ENCODE data around the gene NSUN6. TPM values are rescaled to one million over a fixed set of nuclear protein-coding genes. Genes with fewer than 3 reads are reported as not detected.

The NSUN6 gene
- total and polyA plus RNA-seq, 3 experiments from 2014 or later, result 8.6 to 16.4 (median 14.1) TPM

GRCh38 chr10:18523025-18523424, 128.4 kb downstream of the NSUN6 start:
- Histone ChIP-seq H3K9me3 (ENCODE audit: low read length) (no peaks in the 10 kb centered on the region), H3K4me3 (ENCODE audit: low read length) (no peak overlapping the region), H3K27ac (ENCODE audit: low read depth, low read length) (no peak overlapping the region), H3K36me3 (ENCODE audit: insufficient read depth, low read length) (no peaks in the 10 kb centered on the region), H3K4me1 (ENCODE audit: insufficient read depth, low read length) (no peaks in the 10 kb centered on the region), H3K27me3 (ENCODE audit: insufficient read depth, low read length, poor library complexity, severe bottlenecking) (no peaks in the 10 kb centered on the region)
- Mint-ChIP-seq H3K27me3 (peaks cover 0 to 3% of the 10 kb centered on the region in 2 donors), H3K27ac (no peak overlapping the region), H3K36me3 (peaks cover 3 to 6% (median 5%) of the 10 kb centered on the region in 3 donors), H3K4me3 (no peak overlapping the region), H3K9me3 (peaks cover 0 to 3% (median 0%) of the 10 kb centered on the region in 5 donors), H3K4me1 (no peaks in the 10 kb centered on the region)
- no peak for DNase-seq
- POLR2A ChIA-PET, result no interaction called here
- CTCF ChIA-PET, result no interaction called here

- H3K4me3 ChIP-seq (ENCODE audit: low read length), result no peak overlapping the region
- CTCF ChIA-PET, result interaction anchor here (1.5 kb wide), 1 partner anchor 9 kb away, joined by 3 read pairs; no protein-coding TSS in a partner anchor
- Mint-ChIP-seq H3K27ac (no peak overlapping the region), H3K4me3 (no peak overlapping the region), H3K36me3 (peaks cover 3 to 25% (median 10%) of the 10 kb centered on the region in 3 donors), H3K4me1 (no peaks in the 10 kb centered on the region), H3K9me3 (peaks cover 3 to 18% (median 12%) of the 10 kb centered on the region in 5 donors), H3K27me3 (peaks cover 0 to 3% of the 10 kb centered on the region in 2 donors)
- H3K27me3 ChIP-seq (ENCODE audit: insufficient read depth, low read length, poor library complexity, severe bottlenecking), result no peaks in the 10 kb centered on the region
- H3K27ac ChIP-seq (ENCODE audit: low read depth, low read length), result no peak overlapping the region
- H3K36me3 ChIP-seq (ENCODE audit: insufficient read depth, low read length), result no peaks in the 10 kb centered on the region
- DNase-seq, result no peak
- no peaks in the 10 kb centered on the region for H3K9me3 ChIP-seq (ENCODE audit: low read length)
- no peaks in the 10 kb centered on the region for H3K4me1 ChIP-seq (ENCODE audit: insufficient read depth, low read length)
- POLR2A ChIA-PET, result no interaction called here
Measured at GRCh38 chr10:18516851-18517250, 134.5 kb downstream of the NSUN6 start.

- no peaks in the 10 kb centered on the region for H3K27me3 ChIP-seq (ENCODE audit: insufficient read depth, low read length, poor library complexity, severe bottlenecking)
- no peaks in the 10 kb centered on the region for H3K4me1 ChIP-seq (ENCODE audit: insufficient read depth, low read length)
- no peak overlapping the region for H3K4me3 ChIP-seq (ENCODE audit: low read length)
- no peak for DNase-seq
- Mint-ChIP-seq H3K36me3 (peaks cover 3 to 20% (median 10%) of the 10 kb centered on the region in 3 donors), H3K27me3 (peaks cover 0 to 3% of the 10 kb centered on the region in 2 donors), H3K4me1 (no peaks in the 10 kb centered on the region), H3K9me3 (peaks cover 4 to 23% (median 16%) of the 10 kb centered on the region in 5 donors), H3K27ac (no peak overlapping the region), H3K4me3 (no peak overlapping the region)
- ChIA-PET POLR2A (no interaction called here), CTCF (no interaction called here)
- no peaks in the 10 kb centered on the region for H3K9me3 ChIP-seq (ENCODE audit: low read length)
- no peak overlapping the region for H3K27ac ChIP-seq (ENCODE audit: low read depth, low read length)
- no peaks in the 10 kb centered on the region for H3K36me3 ChIP-seq (ENCODE audit: insufficient read depth, low read length)
Measured at GRCh38 chr10:18514537-18514936, 136.8 kb downstream of the NSUN6 start.

GRCh38 chr10:18508587-18508986, 142.8 kb downstream of the NSUN6 start:
- no peaks in the 10 kb centered on the region for H3K4me1 Mint-ChIP-seq
- H3K27me3 Mint-ChIP-seq, result peaks cover 0 to 15% of the 10 kb centered on the region in 2 donors
- ChIA-PET POLR2A (no interaction called here), CTCF (no interaction called here)
- Histone ChIP-seq H3K4me1 (ENCODE audit: insufficient read depth, low read length) (no peaks in the 10 kb centered on the region), H3K4me3 (ENCODE audit: low read length) (no peak overlapping the region), H3K36me3 (ENCODE audit: insufficient read depth, low read length) (no peaks in the 10 kb centered on the region), H3K9me3 (ENCODE audit: low read length) (no peaks in the 10 kb centered on the region), H3K27me3 (ENCODE audit: insufficient read depth, low read length, poor library complexity, severe bottlenecking) (no peaks in the 10 kb centered on the region), H3K27ac (ENCODE audit: low read depth, low read length) (no peak overlapping the region)
- peaks cover 4 to 17% (median 13%) of the 10 kb centered on the region in 5 donors for H3K9me3 Mint-ChIP-seq
- H3K4me3 Mint-ChIP-seq, result no peak overlapping the region
- peaks cover 3 to 15% (median 7%) of the 10 kb centered on the region in 3 donors for H3K36me3 Mint-ChIP-seq
- H3K27ac Mint-ChIP-seq, result no peak overlapping the region
- no peak for DNase-seq

DNA sequence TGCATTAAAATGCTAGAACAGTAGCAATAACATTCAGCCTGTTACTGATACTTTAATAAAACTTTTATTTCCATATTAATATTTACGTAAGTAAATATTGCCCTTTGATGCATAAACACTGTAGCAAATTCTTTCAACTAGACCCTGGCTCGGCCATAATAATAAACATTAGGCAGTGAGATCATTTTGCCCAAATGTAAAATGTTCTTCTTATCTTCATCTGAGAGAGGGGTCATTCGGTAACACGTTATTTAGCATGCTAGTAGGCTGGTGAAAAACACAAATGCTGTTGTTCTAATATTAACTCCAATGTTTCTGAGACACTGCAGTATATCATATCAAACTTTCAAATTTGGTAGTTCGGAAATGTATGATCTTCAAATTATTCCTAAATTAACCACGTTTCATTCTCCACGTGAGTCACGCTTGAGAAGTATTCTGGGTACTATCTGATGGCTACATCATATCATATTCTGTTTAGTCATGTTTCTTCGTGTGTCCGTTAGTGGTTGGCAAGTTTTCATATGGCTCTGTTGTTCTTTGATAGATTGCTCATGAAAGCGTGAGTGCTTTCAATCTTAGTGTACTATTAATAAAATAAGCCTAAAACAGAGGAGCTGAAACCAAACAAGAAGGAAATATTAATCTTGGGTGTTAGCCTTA, 145.8 kb downstream of the NSUN6 start:
- Histone ChIP-seq H3K36me3 (ENCODE audit: insufficient read depth, low read length) (no peaks in the 10 kb centered on the region), H3K4me1 (ENCODE audit: insufficient read depth, low read length) (no peaks in the 10 kb centered on the region), H3K27me3 (ENCODE audit: insufficient read depth, low read length, poor library complexity, severe bottlenecking) (no peaks in the 10 kb centered on the region), H3K4me3 (ENCODE audit: low read length) (no peak overlapping the region), H3K9me3 (ENCODE audit: low read length) (no peaks in the 10 kb centered on the region), H3K27ac (ENCODE audit: low read depth, low read length) (no peak overlapping the region)
- CTCF ChIA-PET, result no interaction called here
- no peaks in the 10 kb centered on the region for H3K9me3 Mint-ChIP-seq
- peaks cover 0 to 22% of the 10 kb centered on the region in 2 donors for H3K27me3 Mint-ChIP-seq
- DNase-seq, result no peak
- peaks cover 0 to 5% (median 0%) of the 10 kb centered on the region in 3 donors for H3K4me1 Mint-ChIP-seq
- no peak overlapping the region for H3K4me3 Mint-ChIP-seq
- no peaks in the 10 kb centered on the region for H3K36me3 Mint-ChIP-seq
- POLR2A ChIA-PET, result no interaction called here
- no peak overlapping the region for H3K27ac Mint-ChIP-seq

GRCh38 chr10:18504161-18504560, 147.2 kb downstream of the NSUN6 start:
- Histone ChIP-seq H3K9me3 (ENCODE audit: low read length) (no peaks in the 10 kb centered on the region), H3K27ac (ENCODE audit: low read depth, low read length) (no peak overlapping the region), H3K36me3 (ENCODE audit: insufficient read depth, low read length) (no peaks in the 10 kb centered on the region), H3K4me3 (ENCODE audit: low read length) (no peak overlapping the region), H3K27me3 (ENCODE audit: insufficient read depth, low read length, poor library complexity, severe bottlenecking) (no peaks in the 10 kb centered on the region), H3K4me1 (ENCODE audit: insufficient read depth, low read length) (no peaks in the 10 kb centered on the region)
- peaks cover 3 to 22% of the 10 kb centered on the region in 2 donors for H3K27me3 Mint-ChIP-seq
- CTCF ChIA-PET, result no interaction called here
- POLR2A ChIA-PET, result no interaction called here
- H3K27ac Mint-ChIP-seq, result no peak overlapping the region
- no peak overlapping the region for H3K4me3 Mint-ChIP-seq
- no peak for DNase-seq
- no peaks in the 10 kb centered on the region for H3K36me3 Mint-ChIP-seq
- no peaks in the 10 kb centered on the region for H3K9me3 Mint-ChIP-seq
- H3K4me1 Mint-ChIP-seq, result peaks cover 0 to 5% (median 0%) of the 10 kb centered on the region in 3 donors

DNA sequence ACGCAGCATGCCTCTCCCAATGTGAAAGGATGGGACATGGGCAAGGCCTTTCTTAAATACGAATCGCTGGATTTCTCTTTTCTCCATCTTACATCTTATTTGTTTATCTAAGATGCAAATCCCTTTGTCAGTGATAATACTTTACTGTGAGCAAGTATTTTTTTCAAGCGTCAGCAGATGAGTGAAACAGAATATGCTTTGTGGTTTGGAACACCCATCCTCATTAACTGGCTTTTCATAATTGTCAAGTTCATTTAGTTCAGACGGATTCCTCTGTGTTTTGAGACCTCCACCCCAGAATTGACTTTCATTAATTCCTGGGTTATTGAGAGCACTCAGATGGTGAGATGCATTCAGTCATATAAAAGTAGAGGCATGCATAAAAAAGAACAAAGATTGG, 149.8 kb downstream of the NSUN6 start:
- ChIA-PET POLR2A (no interaction called here), CTCF (interaction anchor here (1.1 kb wide), 1 partner anchor 14 kb away, joined by 3 read pairs; no protein-coding TSS in a partner anchor)
- H3K9me3 Mint-ChIP-seq, result no peaks in the 10 kb centered on the region
- no peaks in the 10 kb centered on the region for H3K9me3 ChIP-seq (ENCODE audit: low read length)
- H3K27me3 Mint-ChIP-seq, result peaks cover 6 to 22% of the 10 kb centered on the region in 2 donors
- no peaks in the 10 kb centered on the region for H3K27me3 ChIP-seq (ENCODE audit: insufficient read depth, low read length, poor library complexity, severe bottlenecking)
- H3K36me3 ChIP-seq (ENCODE audit: insufficient read depth, low read length), result no peaks in the 10 kb centered on the region
- no peak for DNase-seq
- no peaks in the 10 kb centered on the region for H3K4me1 ChIP-seq (ENCODE audit: insufficient read depth, low read length)
- peak overlapping the region in 2 of 7 donors; percentile 17 to 39 for H3K4me3 Mint-ChIP-seq
- no peak overlapping the region for H3K27ac Mint-ChIP-seq
- H3K4me3 ChIP-seq (ENCODE audit: low read length), result no peak overlapping the region
- H3K27ac ChIP-seq (ENCODE audit: low read depth, low read length), result no peak overlapping the region
- H3K4me1 Mint-ChIP-seq, result peaks cover 0 to 5% (median 0%) of the 10 kb centered on the region in 3 donors
- no peaks in the 10 kb centered on the region for H3K36me3 Mint-ChIP-seq

- Histone ChIP-seq H3K27me3 (ENCODE audit: insufficient read depth, low read length, poor library complexity, severe bottlenecking) (no peaks in the 10 kb centered on the region), H3K9me3 (ENCODE audit: low read length) (no peaks in the 10 kb centered on the region), H3K4me1 (ENCODE audit: insufficient read depth, low read length) (no peaks in the 10 kb centered on the region), H3K27ac (ENCODE audit: low read depth, low read length) (no peak overlapping the region), H3K36me3 (ENCODE audit: insufficient read depth, low read length) (no peaks in the 10 kb centered on the region), H3K4me3 (ENCODE audit: low read length) (no peak overlapping the region)
- H3K27ac Mint-ChIP-seq, result no peak overlapping the region
- no peak for DNase-seq
- H3K9me3 Mint-ChIP-seq, result peaks cover 0 to under 1% (median 0%) of the 10 kb centered on the region in 5 donors
- POLR2A ChIA-PET, result no interaction called here
- peaks cover 6 to 22% of the 10 kb centered on the region in 2 donors for H3K27me3 Mint-ChIP-seq
- no peaks in the 10 kb centered on the region for H3K36me3 Mint-ChIP-seq
- CTCF ChIA-PET, result interaction anchor here (1.1 kb wide), 1 partner anchor 15 kb away, joined by 3 read pairs; no protein-coding TSS in a partner anchor
- H3K4me3 Mint-ChIP-seq, result peak overlapping the region in 2 of 7 donors; percentile 17 to 39
- peaks cover 0 to 5% (median 0%) of the 10 kb centered on the region in 3 donors for H3K4me1 Mint-ChIP-seq
Measured at GRCh38 chr10:18501198-18501597, 150.2 kb downstream of the NSUN6 start.
